GM11168 (cell line): ENCODE data around the gene PITPNC1.
"Not testable (repeated sequence)": the region's sequence is repeated elsewhere in the genome, so short reads cannot be mapped to it uniquely, and the experiment has no call there.

Experiments
- in situ Hi-C: fragments of 300-500 bp; cut with MboI; formaldehyde crosslinking; loops from one replicate; pipeline ENCODE4 v1.12.0; 2022; ENCODE audit warnings: low sequenced_read_pairs; ENCODE audit not compliant: unreplicated experiment

The PITPNC1 gene

GRCh38 chr17:67376737-67377487, at the start of gene PITPNC1:
Gene PITPNC1, plus strand, starts transcription at chr17:67377281.
- in situ Hi-C loops = loop anchor here (10.0 kb wide), 2 partner anchors 98 to 308 kb away; no protein-coding TSS in a partner anchor

GRCh38 chr17:67328026-67328425, 49.1 kb upstream of the PITPNC1 start:
- in situ Hi-C loops = no loop called here

GRCh38 chr17:67331381-67332161, 45.5 kb upstream of the PITPNC1 start:
- in situ Hi-C loops = not testable (repeated sequence)

GRCh38 chr17:67332162-67332508, 44.9 kb upstream of the PITPNC1 start:
- in situ Hi-C loops = not testable (repeated sequence)

GRCh38 chr17:67335245-67335835, 41.7 kb upstream of the PITPNC1 start:
- in situ Hi-C loops = no loop called here

GRCh38 chr17:67336859-67337258, 40.2 kb upstream of the PITPNC1 start:
- in situ Hi-C loops = no loop called here

- in situ Hi-C loops = not testable (repeated sequence)
Measured at GRCh38 chr17:67338353-67338752, 38.7 kb upstream of the PITPNC1 start.

GRCh38 chr17:67343237-67343636, 33.8 kb upstream of the PITPNC1 start:
- in situ Hi-C loops = no loop called here

- in situ Hi-C loops = no loop called here
Measured at GRCh38 chr17:67347826-67348225, 29.3 kb upstream of the PITPNC1 start.

GRCh38 chr17:67349420-67349819, 27.7 kb upstream of the PITPNC1 start:
- in situ Hi-C loops = no loop called here

- in situ Hi-C loops = no loop called here
Measured at GRCh38 chr17:67353161-67353560, 23.9 kb upstream of the PITPNC1 start.

- in situ Hi-C loops = no loop called here
Measured at GRCh38 chr17:67353929-67354574, 23.0 kb upstream of the PITPNC1 start.

- in situ Hi-C loops = no loop called here
Measured at GRCh38 chr17:67358612-67359011, 18.5 kb upstream of the PITPNC1 start.

GRCh38 chr17:67359960-67360791, 16.9 kb upstream of the PITPNC1 start:
- in situ Hi-C loops = no loop called here

GRCh38 chr17:67360880-67361279, 16.2 kb upstream of the PITPNC1 start:
- in situ Hi-C loops = no loop called here

GRCh38 chr17:67362173-67362572, 14.9 kb upstream of the PITPNC1 start:
- in situ Hi-C loops = no loop called here

GRCh38 chr17:67364847-67365737, 12.0 kb upstream of the PITPNC1 start:
- in situ Hi-C loops = no loop called here

- in situ Hi-C loops = no loop called here
Measured at GRCh38 chr17:67365738-67366192, 11.3 kb upstream of the PITPNC1 start.
